ENCODE data around the gene AFF3.
"Not testable (repeated sequence)": the region's sequence is repeated elsewhere in the genome, so short reads cannot be mapped to it uniquely, and the experiment has no call there.

Gene AFF3

GRCh38 chr2:99957332-99958133, 184.9 kb downstream of the AFF3 start:
- no peak for DNase-seq

DNA sequence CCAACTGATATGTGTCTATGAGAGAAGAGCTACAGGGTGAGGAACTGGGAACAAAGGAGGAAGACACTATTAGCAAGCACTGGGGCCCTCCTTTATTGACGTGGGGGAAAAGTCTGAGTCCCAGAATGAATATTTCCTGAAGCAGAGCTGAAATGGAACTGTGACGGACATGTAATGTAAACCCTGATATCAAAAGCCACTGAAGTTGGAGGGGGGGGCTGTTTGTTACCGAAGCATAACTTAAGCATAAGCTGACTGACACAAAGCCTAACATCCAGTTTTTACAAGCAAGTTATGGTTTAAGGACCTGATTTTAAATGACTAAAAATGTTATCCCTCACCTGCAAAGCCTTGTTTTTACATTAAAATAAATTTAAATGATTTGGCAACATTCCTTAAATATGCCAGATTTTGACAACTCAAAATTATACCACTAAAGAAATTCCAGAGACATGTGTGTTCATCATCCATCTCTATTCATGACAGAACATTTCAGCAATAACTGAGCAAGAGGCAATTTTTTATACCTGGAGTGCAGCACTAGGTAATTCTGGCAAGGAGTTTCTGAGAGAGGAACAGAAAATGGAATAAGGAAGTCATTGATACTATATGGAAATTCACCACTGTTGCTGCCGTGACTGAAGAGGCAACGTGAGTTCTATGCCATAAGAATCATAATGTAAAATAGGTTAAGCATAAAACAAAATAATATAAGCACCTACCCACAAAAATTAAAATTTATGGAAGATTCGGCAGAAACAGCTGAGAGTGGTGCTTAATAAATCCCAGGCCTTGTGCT, 186.0 kb downstream of the AFF3 start:
- no peak for DNase-seq

DNA sequence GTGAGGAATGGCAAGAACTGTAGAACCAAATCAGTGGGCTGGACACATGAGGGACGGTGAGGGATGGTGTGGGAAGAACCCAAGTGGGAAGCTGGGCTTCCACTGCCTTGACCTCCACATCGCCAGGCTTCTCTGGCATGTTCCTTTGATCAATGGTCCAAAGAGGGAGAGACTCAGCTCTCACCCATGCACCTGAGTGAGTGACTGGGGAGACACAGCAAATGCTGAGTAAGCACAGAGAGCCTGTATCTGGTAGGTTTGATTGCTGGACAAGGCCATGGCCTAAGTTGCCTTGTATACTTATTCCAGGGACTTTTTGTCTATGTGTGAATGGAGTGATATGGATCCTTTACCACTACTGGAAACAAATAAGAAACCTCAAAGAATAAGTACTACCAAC, 188.6 kb downstream of the AFF3 start:
- no peak for DNase-seq

DNA sequence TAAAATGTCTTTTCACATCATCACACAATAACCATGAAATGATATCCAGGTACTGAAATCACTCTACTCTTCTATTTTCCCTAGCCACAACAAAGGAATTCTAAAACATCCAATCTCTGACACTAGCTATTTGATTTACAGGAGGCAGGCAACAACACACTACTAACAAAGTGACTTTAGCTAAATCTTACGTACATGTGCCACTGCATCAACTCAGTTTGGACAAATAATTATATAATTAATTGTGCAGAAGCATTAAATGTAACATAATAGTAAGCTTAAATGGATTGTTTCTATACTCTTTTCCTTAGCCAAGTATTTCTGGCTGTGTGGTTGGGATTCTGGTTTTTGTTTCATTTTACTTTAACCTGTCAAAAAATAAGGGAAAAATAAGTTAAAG, 192.4 kb downstream of the AFF3 start:
- DNase-seq: no peak

GRCh38 chr2:99949530-99949929, 192.9 kb downstream of the AFF3 start:
- no peak for DNase-seq

GRCh38 chr2:99948010-99948409, 194.4 kb downstream of the AFF3 start:
- no peak for DNase-seq

- DNase-seq: not testable (repeated sequence)
These were observed 195.0 kb downstream of the AFF3 start for GRCh38 chr2:99947366-99947765.

- DNase-seq: no peak
These were observed 198.4 kb downstream of the AFF3 start for GRCh38 chr2:99944019-99944418.

DNA sequence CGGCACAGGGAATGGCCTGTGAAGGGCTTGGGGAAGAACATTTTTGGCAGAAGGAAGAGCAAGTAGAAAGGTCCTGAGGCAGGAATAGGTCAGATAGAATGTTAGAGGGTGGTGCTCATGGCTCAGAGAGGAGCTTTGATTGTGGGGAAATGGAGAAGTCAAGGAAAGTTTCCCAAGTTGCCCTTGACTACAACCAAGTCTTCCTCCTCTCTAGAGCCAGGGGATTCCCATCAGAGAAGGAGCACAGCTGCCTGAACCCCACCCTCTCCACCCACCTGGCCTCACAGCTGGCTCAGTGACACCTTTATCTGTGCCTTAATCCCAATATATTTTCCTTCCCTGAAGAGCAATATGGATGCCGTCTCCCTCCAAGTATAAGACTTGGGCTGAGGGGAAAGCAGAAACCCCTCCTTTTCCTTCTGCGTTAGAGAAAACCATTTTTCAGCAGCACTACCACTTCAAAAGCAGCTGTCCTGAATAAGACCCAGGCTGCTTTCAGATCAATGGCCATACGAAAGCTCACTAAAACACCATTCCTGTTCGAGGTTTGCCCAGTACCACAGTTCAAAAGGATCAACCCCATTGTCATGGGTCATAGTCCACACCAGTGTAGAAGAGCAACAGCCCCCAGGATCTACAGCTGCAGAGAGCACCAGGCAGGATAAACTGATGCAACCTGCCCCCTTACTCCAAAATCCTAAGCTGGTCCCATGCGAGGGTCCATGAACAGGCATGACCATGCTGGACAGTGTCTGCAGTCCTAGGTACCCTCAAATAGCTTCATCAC, 199.6 kb downstream of the AFF3 start:
- DNase-seq: no peak

GRCh38 chr2:99940963-99941362, 201.4 kb downstream of the AFF3 start:
- peak; percentile 48 for DNase-seq

DNA sequence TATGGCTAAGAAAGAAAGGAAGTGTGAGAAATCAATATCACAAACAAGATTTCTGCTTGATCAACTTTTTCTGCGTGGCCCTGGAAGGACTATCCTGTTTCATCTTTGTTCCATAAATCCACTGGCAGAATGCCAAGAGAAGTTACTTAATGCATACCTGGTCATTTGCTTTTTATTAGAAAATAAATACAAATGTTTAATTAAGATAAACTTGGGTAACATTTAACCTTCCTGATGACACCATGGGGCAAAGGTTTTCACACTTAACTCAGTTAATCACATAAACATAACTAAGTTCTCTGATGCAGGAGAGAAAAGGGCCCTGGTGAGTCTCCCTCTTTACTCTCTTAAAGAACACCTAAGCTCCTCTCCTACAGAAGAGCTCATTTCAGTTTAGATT, 203.3 kb downstream of the AFF3 start:
- no peak for DNase-seq

GRCh38 chr2:99938250-99938649, 204.1 kb downstream of the AFF3 start:
- no peak for DNase-seq

- no peak for DNase-seq
These were observed 206.3 kb downstream of the AFF3 start for GRCh38 chr2:99936065-99936464.

DNA sequence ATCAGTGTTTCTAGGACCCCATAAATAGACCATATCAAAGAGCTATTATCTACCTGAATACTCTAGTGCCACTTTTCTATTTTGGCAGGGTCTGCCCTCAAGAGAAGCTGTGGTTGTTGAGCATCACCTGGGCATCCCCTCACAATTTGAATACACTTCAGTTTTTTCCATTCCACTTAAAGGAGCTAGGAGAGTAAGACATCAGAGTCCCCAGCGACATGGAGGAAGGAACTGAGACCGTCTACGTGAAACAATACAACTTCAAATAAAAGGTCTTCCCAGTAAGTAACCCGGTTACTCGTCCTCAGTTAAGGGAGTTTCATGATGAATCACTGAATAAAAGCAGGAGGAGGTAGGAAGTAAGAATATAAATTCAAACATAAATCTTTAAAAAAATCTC, 206.7 kb downstream of the AFF3 start:
- DNase-seq: no peak

GRCh38 chr2:99933894-99934650, 208.3 kb downstream of the AFF3 start:
- no peak for DNase-seq

DNA sequence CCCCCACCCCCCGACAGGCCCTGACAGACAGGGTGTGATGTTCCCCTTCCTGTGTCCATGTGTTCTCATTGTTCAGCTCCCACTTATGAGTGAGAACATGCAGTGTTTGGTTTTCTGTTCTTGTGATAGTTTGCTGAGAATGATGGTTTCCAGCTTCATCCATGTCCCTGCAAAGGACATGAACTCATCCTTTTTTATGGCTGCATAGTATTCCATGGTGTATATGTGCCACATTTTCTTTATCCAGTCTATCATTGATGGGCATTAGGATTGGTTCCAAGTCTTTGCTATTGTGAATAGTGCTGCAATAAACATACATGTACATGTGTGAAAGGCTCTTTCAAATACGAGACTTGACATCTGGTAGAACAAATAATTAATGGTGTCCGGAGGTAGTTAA, 208.9 kb downstream of the AFF3 start:
- DNase-seq: not testable (repeated sequence)

DNA sequence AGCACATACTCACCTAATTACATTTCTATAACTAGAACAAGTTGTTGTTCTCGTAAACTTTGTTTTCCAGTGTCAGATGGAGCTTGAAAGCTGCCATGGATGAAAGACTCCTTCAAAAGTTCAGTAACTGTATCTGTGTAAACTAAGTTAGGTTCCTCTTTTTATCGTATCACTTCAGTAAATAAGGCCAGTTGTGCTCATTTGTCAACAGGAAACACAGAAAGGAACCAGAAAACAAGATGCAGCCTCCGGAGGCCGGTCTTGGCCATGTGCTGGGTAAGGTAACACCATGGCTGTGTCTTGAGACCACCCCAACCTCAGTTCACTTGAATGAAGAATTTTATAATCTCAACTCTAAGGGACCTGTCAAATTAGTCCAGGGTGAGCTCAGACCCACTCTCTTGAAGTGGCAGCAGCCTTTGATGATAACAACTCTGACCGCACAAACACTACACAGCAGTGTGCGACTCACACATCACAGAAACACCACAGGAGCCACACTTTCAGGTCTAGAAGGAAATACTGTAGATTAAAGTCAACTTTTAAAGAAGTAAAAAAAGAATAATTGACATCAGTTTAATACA, 213.8 kb downstream of the AFF3 start:
- DNase-seq: no peak

- not testable (repeated sequence) for DNase-seq
These were observed 214.6 kb downstream of the AFF3 start for GRCh38 chr2:99927690-99928207.

- no peak for DNase-seq
These were observed 215.4 kb downstream of the AFF3 start for GRCh38 chr2:99926986-99927385.

DNA sequence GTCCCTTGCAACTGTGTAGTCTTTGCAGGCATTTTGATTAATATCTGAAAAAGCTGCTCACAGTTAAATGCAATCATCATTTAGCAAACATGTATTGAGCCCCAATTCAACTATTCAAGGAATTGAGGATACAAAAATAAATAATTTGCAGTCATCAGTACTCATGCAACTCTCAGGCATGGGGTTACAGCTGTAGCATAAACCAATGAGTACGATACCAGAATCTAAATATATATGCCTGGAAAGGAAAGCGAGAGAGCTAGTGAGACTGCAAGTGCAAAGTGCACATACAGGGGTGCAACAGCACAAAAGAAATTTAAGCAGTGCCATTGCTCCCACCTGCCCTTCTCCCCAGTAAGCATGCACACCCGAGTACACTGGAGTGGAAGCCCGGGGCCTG, 216.4 kb downstream of the AFF3 start:
- DNase-seq: no peak

DNA sequence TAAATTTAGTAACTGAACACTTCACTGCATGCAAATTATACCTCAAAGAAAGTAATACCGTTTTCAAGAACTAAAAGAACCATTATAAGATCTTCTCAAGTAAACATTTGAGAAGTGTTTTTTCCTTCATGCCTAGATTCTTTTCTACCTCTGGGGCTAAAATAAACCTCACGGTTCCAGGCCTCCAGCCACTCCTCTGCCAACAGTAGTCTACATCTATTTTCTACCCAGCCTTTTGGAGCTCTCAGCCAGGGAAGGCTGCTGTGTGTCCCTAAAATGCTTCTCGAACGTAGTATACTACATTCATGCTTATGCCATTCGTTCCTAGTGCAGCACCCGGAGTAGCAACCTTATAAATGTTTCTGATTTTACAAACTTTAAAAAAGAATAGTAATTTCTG, 219.7 kb downstream of the AFF3 start:
- DNase-seq: no peak

DNA sequence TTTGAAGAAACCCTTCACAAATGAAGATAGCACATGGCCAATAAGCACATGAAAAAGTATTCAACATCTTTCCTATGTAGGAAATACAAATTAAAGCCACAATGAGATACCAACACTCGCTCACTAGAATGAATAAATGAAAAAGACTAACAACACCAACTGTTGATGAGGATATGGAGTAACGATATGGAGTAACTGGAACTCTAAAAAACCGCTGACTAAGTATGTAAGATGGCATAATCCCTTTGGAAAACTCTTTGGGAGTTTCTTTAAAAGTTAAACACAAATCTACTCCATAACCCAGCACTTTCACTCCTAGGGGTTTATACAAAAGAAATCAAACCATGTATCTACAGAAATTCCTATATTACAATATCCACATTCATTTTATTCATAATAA, 220.5 kb downstream of the AFF3 start:
- DNase-seq: no peak

Measured in kidney glomerular epithelial cell (primary cell).